Hematopoietic multipotent progenitor cell treated with erythropoietin and hydrocortisone succinate and interleukin-3 and kit ligand, for 8 days (in vitro differentiated cells): ENCODE data around the gene PSMB3.
"Not testable (repeated sequence)": the region's sequence is repeated elsewhere in the genome, so short reads cannot be mapped to it uniquely, and the experiment has no call there.

Experiments used
- DNase-seq: peaks from one replicate; pipeline ENCODE4 v3.0.0-alpha.2; 2015

The PSMB3 gene

DNA sequence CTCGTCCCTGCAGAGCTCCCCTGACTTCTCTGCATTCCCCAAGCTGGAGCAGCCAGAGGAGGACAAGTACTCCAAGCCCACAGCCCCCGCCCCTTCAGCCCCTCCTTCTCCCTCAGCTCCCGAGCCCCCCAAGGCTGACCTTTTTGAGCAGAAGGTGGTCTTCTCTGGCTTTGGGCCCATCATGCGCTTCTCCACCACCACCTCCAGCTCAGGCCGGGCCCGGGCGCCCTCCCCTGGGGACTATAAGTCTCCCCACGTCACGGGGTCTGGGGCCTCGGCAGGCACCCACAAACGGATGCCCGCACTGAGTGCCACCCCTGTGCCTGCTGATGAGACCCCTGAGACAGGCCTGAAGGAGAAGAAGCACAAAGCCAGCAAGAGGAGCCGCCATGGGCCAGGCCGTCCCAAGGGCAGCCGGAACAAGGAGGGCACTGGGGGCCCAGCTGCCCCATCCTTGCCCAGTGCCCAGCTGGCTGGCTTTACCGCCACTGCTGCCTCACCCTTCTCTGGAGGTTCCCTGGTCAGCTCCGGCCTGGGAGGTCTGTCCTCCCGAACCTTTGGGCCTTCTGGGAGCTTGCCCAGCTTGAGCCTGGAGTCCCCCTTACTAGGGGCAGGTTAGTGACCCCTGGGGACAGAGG is 36.1 kb upstream of the PSMB3 start:
- no peak for DNase-seq

DNA sequence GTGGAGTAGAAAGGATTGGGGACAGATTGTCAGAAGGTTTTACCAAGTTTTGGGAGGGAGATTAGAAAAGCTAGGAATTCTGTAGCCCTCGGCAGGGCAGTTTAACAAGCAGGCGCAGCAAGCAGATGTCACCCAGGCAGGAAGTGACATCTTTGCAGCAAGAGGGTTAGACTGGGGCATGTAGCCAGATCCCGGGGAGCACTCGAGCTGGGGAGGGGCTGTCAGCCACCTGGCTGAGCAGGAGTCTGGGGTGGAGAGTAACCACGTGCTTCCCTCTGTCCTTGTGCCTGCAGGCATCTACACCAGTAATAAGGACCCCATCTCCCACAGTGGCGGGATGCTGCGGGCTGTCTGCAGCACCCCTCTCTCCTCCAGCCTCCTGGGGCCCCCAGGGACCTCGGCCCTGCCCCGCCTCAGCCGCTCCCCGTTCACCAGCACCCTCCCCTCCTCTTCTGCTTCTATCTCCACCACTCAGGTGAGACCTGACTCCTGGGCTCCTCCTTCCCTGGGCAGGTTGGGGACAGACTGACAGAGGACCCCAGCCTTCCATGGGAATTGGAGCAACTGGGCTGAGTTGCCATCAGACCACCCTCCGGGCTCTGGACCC is 35.3 kb upstream of the PSMB3 start:
- DNase-seq: no peak

DNA sequence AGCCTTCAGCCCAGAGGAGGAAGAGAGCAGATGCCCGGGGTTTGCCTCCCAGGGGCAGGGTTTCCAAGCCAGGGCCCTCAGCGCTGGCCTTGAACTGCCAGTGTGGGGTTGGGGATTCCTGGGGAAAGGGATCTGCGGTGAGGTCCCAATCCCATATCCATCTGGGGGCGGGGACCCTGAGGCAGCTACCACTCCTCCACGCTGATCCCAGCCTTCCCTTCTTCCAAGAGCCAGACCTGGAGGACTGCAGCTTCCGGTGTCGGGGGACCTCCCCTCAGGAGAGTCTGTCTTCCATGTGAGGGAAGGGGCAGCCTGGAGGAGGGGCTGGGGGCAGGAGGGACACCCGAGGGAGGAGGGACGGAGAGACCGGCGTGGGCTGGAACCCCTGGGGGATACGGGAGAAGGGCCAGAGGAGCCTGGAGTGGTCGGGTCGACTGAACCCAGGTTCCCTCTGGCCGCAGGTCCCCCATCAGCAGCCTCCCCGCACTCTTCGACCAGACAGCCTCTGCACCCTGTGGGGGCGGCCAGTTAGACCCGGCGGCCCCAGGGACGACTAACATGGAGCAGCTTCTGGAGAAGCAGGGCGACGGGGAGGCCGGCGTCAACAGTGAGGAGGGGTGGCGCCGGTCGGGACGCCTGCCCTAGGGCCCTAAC is 33.1 kb upstream of the PSMB3 start:
- no peak for DNase-seq

DNA sequence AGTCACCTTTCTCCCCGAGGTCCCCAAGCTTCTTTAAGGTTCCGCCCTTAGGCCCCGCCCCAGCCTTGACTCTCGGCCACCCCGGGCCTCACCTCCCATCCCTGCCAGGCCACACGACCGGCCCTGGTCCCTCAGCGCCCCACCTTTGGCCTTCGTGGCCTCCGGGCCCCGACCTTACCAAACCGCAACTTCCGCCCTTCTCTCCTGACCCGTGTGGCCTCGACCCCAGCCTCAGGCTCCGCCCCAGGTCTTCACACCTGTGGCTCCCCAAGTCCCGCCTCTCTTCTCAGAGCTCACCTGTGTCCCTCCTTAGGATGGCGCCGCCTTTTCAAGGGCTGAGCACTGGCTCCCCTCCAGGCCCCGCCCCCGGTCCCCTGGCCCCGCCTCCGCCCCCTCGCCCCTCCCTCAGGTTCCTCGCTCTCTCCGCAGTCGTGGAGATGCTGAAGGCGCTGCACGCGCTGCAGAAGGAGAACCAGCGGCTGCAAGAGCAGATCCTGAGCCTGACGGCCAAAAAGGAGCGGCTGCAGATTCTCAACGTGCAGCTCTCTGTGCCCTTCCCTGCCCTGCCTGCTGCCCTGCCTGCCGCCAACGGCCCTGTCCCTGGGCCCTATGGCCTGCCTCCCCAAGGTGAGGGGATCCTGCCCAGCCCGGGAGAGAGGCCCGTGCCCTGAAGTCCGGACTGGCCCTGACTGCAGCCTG is 32.4 kb upstream of the PSMB3 start:
- DNase-seq: no peak

DNA sequence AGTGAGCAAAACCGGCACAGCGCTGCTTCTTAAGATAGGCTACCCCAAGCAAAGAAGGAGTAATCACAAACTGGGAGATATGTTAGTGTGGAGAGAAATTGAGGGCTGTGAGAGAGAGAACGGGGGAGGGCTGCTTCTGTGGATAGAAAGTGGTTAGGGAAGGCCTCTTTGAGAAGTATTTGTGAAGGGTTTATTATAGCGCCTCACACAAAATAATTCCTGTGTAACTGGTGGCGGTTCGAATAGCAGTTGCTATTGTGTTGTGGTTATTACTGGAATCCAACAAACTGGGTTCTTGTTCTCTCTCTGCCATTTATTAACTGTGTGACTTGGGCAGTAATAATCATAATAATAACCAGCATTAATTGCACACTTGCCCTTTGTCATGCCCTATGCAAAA is 31.6 kb upstream of the PSMB3 start:
- no peak for DNase-seq

DNA sequence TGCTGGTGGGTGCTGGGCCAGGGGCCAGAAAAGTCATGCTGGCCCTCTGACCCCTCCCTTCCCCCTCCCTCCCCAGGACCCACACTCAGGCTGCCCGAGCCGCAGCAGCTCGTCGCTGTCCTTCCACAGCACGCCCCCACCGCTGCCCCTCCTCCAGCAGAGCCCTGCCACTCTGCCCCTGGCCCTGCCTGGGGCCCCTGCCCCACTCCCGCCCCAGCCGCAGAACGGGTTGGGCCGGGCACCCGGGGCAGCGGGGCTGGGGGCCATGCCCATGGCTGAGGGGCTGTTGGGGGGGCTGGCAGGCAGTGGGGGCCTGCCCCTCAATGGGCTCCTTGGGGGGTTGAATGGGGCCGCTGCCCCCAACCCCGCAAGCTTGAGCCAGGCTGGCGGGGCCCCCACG is 30.7 kb upstream of the PSMB3 start:
- DNase-seq: no peak

DNA sequence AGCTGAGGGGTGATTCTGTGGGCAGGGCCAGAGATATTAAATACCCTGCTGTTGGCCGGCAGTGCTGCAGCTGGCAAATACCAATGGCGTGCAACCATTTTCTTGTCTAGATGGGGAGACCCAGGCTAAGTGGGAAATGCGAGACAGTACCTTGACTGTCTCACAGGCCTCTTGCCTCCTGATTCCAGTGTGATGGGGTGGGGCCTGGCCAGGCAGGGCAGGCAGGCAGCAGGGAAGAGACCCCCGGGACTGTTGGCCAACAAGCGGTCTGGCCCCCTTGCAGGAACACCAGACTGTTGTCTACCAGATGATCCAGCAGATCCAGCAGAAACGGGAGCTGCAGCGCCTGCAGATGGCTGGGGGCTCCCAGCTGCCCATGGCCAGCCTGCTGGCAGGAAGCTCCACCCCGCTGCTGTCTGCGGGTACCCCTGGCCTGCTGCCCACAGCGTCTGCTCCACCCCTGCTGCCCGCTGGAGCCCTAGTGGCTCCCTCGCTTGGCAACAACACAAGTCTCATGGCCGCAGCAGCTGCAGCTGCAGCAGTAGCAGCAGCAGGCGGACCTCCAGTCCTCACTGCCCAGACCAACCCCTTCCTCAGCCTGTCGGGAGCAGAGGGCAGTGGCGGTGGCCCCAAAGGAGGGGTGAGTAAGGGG is 28.1 kb upstream of the PSMB3 start:
- DNase-seq: peak; percentile 69

DNA sequence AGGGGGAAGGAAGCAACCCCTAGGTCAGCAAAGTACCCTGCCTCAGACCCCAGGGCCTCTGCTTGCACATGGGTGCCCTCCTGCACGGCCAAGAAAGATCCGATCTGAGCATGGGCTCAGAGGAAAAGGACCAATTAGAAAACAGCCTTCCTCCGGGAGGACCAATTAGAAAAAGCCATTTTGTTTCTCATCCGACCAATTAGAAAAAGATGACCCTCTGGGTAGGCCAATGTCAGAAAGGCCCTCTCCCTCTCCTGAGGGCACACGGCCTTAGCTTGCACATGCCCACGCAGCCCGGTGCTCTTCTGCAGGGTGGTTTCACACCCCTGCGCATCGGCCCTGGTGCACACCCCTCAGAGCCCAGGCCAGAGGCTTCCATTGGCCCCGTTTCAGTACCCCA is 27.5 kb upstream of the PSMB3 start:
- DNase-seq: no peak

DNA sequence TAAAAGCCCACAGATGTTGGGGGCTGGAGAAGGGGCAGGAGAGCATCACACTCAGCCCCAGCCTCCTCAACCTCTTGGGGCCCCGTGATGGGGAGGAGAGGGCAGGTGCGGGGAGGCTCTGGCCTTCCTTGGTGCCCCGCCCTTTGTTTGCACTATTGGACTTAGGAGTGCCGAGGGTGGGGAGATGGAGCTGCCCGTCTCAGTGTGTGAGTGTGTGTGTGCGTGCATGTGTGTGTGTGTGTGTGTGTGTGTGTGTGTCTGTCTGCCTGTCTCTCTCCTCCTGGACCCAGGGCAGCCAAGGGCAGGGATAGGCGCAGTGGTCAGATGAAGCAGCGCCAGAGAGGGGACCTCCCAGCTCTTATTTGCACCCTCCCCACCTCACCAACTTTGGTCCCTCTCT is 26.4 kb upstream of the PSMB3 start:
- DNase-seq: not testable (repeated sequence)

DNA sequence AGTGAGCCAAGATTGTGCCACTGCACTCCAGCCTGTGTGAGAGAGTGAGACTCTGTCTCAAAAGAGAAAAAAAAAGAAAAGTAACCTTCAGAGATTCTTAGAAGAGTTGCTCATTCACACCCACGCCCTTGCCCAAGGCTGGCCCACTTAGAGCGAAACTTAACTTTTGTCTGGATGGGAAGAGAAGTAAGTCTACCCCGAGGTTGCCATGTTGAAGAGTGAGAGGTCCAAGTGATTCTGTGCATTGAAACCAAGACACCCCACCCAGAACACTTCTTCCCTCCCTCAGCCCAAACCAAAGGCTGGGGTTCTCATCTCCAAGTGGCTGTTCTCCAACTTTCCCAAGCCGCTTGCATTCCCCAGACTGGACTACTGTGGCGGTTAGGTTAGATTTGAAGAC is 24.8 kb upstream of the PSMB3 start:
- DNase-seq: no peak

DNA sequence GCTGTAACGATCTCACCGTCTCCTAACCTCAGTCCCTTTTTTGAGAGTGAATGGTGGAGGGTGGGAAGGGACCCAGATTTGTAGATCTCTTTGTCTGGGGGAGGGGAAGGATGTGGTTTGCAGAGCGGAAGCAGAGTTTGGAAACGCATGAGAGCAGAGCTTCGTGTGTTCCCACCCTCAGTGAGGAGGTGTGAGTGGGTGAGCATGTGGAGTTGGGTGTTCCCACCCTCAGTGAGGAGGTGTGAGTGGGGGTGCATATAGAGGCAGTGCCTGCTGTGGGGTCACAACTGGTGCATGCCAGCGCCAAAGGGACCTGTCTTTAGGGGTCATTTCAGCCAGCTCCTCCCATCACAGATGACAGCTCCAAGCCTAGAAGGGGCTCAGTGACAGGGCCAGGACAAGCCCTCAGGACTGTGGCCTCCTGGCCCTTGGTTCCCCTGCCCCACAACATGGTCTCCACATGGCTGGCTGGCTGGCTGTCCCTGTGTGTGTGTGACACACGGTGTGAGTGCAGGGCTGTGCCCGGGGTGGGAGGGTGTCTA is 24.2 kb upstream of the PSMB3 start:
- no peak for DNase-seq

DNA sequence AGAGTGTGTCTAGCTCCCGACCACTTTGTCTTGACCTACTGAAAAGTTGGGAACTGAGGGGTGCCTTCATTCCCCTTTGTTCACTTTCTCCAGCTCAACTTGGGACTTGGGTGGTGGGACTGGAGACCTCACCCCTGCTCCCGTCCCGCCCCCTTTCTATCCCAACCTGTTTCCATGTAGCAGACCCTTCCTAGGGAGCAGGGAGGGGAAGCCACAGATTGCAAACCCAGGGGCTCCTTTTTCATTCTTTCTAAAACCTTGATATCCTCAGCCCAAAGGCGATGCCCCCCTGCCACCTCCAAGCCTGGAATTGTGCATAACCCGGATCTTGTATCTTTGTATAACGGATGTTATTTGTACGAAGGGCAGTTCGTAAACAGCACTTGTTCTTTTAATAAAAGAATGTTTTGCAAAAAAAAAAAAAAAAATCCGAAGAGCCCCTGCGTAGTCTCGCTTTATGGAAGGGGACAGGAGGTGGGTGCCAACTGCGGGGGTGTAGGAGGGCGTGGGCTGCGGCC is 23.1 kb upstream of the PSMB3 start:
- no peak for DNase-seq

DNA sequence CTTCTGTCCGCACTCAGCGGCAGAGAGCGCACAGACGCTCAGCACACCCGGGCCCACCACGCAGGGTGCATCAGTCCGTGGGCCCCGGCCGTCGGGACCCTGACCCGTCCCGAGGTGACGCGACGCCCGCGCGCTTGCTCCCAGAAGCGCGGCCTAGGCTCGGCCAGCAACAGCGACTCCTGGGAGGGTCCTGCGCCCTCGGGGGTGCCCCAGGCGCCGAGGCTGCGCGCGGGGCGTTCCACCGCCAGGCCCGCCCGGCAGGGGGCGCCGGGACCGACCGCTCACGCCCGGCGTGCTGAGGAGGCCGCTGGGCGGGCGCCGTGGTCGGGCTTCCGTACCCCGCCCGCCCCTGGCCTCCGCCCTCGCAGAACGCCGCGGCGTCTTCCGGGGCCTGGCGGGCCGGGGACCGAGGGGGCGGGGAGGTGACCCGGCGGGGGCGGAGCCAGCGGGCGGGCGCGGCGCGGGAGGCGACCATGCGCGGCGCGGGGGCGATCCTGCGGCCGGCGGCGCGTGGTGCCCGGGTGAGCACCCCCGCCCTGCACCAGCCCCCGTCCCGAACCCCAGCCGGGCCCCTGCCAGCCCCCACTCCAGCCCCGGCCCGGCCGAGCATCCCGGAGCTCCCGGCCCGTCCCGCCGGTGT is 22.5 kb upstream of the PSMB3 start, which contains the start of gene CISD3:
Gene CISD3, plus strand, starts transcription at position 456 of the 640 bp plus-strand sequence. Its CDS starts 18 bp downstream, at position 474.
- DNase-seq: peak; percentile 85

DNA sequence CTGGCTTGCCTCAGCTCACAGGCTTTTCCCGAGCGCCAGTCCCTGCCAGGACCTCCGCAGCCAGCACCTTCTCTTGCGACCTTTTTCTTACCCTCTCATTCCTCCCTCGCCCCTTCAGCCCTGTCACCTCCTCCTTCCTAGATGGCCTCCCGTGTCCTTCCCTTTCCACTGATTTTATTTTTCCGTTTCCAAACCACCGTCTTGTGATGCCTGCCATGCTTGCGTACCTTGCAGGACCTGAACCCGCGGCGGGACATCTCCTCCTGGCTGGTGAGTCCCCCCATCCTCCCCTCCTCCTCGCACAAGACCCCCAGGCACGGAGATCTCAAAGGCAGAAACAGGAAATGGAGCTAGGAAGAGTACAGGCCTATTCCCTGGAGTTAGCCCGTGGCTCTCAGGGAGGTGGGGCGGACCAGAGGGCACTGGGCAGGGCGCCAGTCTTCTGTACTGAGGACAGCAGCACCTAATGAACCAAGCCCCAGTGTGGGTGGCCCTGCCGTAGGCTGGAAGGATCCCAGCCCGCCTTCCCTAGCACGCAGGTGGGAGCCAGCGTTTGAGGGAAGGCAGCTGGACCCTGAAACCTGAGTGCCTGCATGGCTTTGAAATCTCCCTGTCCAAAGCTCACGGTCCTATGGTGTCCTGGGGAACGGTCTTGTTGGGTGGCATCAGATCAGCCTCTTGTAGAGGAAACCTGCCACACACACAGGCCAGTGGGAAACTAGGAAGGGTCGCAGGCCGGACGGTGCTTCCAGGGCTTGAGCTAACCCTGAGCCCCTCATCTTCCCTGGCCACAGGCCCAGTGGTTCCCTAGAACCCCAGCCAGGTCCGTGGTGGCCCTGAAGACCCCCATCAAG is 21.8 kb upstream of the PSMB3 start:
- peak; percentile 64 for DNase-seq

DNA sequence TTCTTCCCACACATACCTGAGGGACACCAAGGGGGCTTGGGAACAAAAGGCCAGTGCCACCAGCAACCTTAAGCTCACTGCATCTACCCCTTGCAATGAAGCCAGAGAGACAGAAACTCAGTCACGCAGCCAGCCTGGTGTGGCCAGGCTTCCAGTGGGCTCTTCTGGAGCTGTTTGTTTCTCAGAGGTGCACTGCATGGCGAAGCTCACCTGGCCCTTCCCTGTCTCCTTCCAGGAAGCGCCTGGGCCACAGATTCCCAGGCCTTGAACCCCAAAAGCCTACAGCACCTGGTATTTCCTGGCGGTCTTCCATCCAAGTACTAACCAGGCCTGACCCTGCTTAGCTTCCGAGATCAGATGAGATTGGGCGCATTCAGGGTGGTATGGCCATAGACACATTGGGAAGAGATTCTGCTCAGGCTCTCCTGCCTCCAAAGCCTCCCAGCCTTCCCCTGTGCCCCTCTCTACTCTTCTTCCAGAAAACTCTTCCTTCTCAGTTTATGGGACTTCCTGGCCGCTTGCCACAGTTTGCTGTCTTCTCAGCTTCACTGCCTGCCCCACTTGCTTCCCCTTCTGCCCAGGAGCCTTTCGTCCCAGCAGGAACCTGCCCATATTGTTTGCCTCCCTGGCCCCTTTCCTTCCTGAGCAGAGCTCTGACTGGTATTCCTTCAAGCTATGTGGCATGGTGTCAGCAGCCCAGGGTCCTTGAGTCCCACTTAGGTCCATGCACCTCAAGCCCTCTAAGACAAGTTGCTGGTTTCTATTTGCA is 20.8 kb upstream of the PSMB3 start:
- DNase-seq: no peak

DNA sequence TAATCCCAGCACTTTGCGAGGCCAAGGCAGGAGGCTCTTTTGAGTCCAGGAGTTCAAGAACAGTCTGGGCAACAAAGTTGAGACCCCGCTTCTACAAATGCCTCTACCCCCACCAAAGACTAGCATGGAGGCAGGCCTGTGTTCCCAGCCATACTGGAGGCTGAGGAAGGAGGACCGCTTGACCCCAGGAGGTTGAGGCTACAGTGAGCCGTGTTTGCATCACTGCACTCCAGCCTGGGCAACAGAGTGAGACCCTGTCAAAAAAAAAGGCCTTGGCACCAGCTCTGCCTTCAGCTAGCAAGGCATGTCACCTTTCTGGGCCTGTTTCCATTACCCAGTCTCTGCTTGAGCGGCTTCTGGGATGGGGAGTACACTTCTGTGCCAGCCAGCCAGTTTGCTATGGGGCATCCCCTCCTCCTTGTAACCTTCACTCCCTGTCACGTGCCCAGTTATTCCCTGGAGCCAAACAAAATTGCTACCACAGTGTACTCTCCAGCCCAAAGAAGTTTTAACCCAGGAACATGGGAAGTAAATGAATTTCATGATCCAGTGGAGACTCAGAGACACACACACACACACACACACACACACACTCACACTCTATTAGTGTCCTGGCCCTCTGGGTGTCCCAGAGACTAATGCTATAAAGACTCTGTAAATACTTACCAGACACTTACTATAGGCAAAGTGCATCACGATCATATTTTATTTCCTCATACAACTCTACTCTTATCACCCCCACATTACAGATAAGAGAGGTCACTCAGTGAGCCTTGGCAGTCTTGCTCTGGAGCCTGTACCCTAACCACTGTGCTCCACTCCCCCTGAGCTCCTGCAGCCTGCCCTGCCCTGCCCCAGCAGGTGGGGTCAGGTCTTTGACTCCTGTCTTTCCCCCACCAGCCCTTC is 19.9 kb upstream of the PSMB3 start:
- DNase-seq: no peak

DNA sequence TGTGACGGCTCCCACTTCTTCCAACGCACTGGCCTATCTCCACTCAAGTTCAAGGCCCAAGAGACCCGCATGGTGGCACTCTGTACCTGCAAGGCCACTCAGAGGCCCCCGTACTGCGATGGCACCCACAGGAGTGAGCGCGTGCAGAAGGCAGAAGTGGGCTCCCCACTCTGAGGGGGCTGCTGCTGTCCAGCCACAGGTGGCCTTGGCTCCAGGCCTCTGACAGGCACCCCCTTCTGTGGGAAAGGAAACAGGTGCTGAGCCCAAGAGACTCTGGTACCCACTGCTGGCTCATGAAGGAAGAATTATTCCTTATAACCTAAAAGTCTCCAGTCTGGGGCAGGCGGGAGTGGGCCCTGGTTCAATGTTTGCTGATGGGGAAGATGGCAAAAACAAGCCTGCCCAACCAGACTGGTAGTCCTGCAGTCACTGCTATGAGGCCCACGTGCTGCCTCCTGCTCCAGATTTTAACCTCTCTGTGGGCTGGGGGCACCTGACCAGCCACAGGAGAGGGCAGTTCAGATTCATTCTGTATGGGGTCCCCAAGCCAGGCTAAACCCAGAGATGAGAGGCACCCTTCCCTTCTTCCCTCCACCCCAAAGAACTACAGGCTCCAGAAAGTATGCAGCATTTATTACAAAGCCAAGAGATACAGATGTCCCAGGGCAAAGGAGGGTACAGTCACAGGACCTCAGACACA is 19.1 kb upstream of the PSMB3 start:
- DNase-seq: no peak
